GM21619 (cell line): ENCODE data around the gene VPS4B.
A peak's percentile ranks its signal among the peaks of the same experiment; 100 is the strongest.
"Not testable (repeated sequence)": the region's sequence is repeated elsewhere in the genome, so short reads cannot be mapped to it uniquely, and the experiment has no call there.

Experiments used
- ATAC-seq: cut with Tn5 transposase; IDR thresholded peaks from one replicate; pipeline ENCODE4 v1.9.1; 2021; ENCODE audit not compliant: unreplicated experiment

The VPS4B gene

GRCh38 chr18:63422087-63422863, at the start of gene VPS4B:
VPS4B (minus strand) TSS chr18:63422476; CDS start chr18:63422259, 217 bp downstream.
- peak; percentile 96 for ATAC-seq

GRCh38 chr18:63470751-63471150, 48.5 kb upstream of the VPS4B start:
- no peak for ATAC-seq

GRCh38 chr18:63468575-63468974, 46.3 kb upstream of the VPS4B start:
- no peak for ATAC-seq

GRCh38 chr18:63467699-63468098, 45.4 kb upstream of the VPS4B start:
- ATAC-seq, result no peak

GRCh38 chr18:63465059-63465458, 42.8 kb upstream of the VPS4B start:
- no peak for ATAC-seq

GRCh38 chr18:63464434-63464833, 42.2 kb upstream of the VPS4B start:
- ATAC-seq, result no peak

GRCh38 chr18:63460414-63460813, 38.1 kb upstream of the VPS4B start:
- no peak for ATAC-seq

- no peak for ATAC-seq
Measured at GRCh38 chr18:63457977-63458376, 35.7 kb upstream of the VPS4B start.

- ATAC-seq, result no peak
Measured at GRCh38 chr18:63454497-63454896, 32.2 kb upstream of the VPS4B start.

GRCh38 chr18:63452751-63453150, 30.5 kb upstream of the VPS4B start:
- ATAC-seq, result not testable (repeated sequence)

- ATAC-seq, result no peak
Measured at GRCh38 chr18:63451799-63452660, 29.8 kb upstream of the VPS4B start.

- ATAC-seq, result no peak
Measured at GRCh38 chr18:63449426-63449825, 27.1 kb upstream of the VPS4B start.

GRCh38 chr18:63447066-63447465, 24.8 kb upstream of the VPS4B start:
- ATAC-seq, result no peak

- no peak for ATAC-seq
Measured at GRCh38 chr18:63446266-63446665, 24.0 kb upstream of the VPS4B start.

GRCh38 chr18:63445037-63445436, 22.8 kb upstream of the VPS4B start:
- ATAC-seq, result no peak

- no peak for ATAC-seq
Measured at GRCh38 chr18:63444580-63444979, 22.3 kb upstream of the VPS4B start.

- ATAC-seq, result no peak
Measured at GRCh38 chr18:63443829-63444228, 21.6 kb upstream of the VPS4B start.

GRCh38 chr18:63440881-63441280, 18.6 kb upstream of the VPS4B start:
- ATAC-seq, result no peak

GRCh38 chr18:63440219-63440618, 17.9 kb upstream of the VPS4B start:
- no peak for ATAC-seq

- ATAC-seq, result peak; percentile 66
Measured at GRCh38 chr18:63439334-63439733, 17.1 kb upstream of the VPS4B start.

GRCh38 chr18:63438181-63438580, 15.9 kb upstream of the VPS4B start:
- ATAC-seq, result no peak

- ATAC-seq, result no peak
Measured at GRCh38 chr18:63433334-63433866, 11.1 kb upstream of the VPS4B start.
